ENCODE data around the gene PLXNB2.

- TF ChIP-seq POLR2AphosphoS5 (IDR thresholded peaks at IDR 0.05; ENCODE audit: low read depth, low read length) = no peak
- no peak for TF ChIP-seq TAF1 (IDR thresholded peaks at IDR 0.05; ENCODE audit: borderline replicate concordance, insufficient read depth, low read length)
Measured at GRCh38 chr22:50286275-50286674, 21.2 kb downstream of the PLXNB2 start.
